ENCODE data around the gene ZDHHC11B.
"Not testable (repeated sequence)": the region's sequence is repeated elsewhere in the genome, so short reads cannot be mapped to it uniquely, and the experiment has no call there.

Gene ZDHHC11B

GRCh38 chr5:785181-785705 is 714 bp upstream of the ZDHHC11B start:
- DNase-seq (ENCODE audit: low read depth, low spot score): not testable (repeated sequence)

GRCh38 chr5:783881-784427 is 575 bp downstream of the ZDHHC11B start:
- DNase-seq (ENCODE audit: low read depth, low spot score): not testable (repeated sequence)

GRCh38 chr5:783049-783802 is 1.3 kb downstream of the ZDHHC11B start:
- not testable (repeated sequence) for DNase-seq (ENCODE audit: low read depth, low spot score)

GRCh38 chr5:782356-782755 is 2.2 kb downstream of the ZDHHC11B start:
- not testable (repeated sequence) for DNase-seq (ENCODE audit: low read depth, low spot score)

- not testable (repeated sequence) for DNase-seq (ENCODE audit: low read depth, low spot score)
Observed at GRCh38 chr5:780571-780970, 4.0 kb downstream of the ZDHHC11B start.

- not testable (repeated sequence) for DNase-seq (ENCODE audit: low read depth, low spot score)
Observed at GRCh38 chr5:778967-779366, 5.6 kb downstream of the ZDHHC11B start.

- DNase-seq (ENCODE audit: low read depth, low spot score): not testable (repeated sequence)
Observed at GRCh38 chr5:778421-778820, 6.1 kb downstream of the ZDHHC11B start.

GRCh38 chr5:777756-778161 is 6.8 kb downstream of the ZDHHC11B start:
- DNase-seq (ENCODE audit: low read depth, low spot score): no peak

GRCh38 chr5:776862-777711 is 7.4 kb downstream of the ZDHHC11B start:
- DNase-seq (ENCODE audit: low read depth, low spot score): no peak

- no peak for DNase-seq (ENCODE audit: low read depth, low spot score)
Observed at GRCh38 chr5:775961-776861, 8.3 kb downstream of the ZDHHC11B start.

GRCh38 chr5:775595-775960 is 9.0 kb downstream of the ZDHHC11B start:
- DNase-seq (ENCODE audit: low read depth, low spot score): not testable (repeated sequence)

GRCh38 chr5:774854-775505 is 9.5 kb downstream of the ZDHHC11B start:
- DNase-seq (ENCODE audit: low read depth, low spot score): not testable (repeated sequence)

- not testable (repeated sequence) for DNase-seq (ENCODE audit: low read depth, low spot score)
Observed at GRCh38 chr5:774304-774703, 10.2 kb downstream of the ZDHHC11B start.

- DNase-seq (ENCODE audit: low read depth, low spot score): no peak
Observed at GRCh38 chr5:773517-774264, 10.8 kb downstream of the ZDHHC11B start.

- not testable (repeated sequence) for DNase-seq (ENCODE audit: low read depth, low spot score)
Observed at GRCh38 chr5:772931-773330, 11.6 kb downstream of the ZDHHC11B start.

- DNase-seq (ENCODE audit: low read depth, low spot score): not testable (repeated sequence)
Observed at GRCh38 chr5:772547-772890, 12.0 kb downstream of the ZDHHC11B start.

GRCh38 chr5:771841-772546 is 12.5 kb downstream of the ZDHHC11B start:
- DNase-seq (ENCODE audit: low read depth, low spot score): not testable (repeated sequence)

- not testable (repeated sequence) for DNase-seq (ENCODE audit: low read depth, low spot score)
Observed at GRCh38 chr5:771087-771781, 13.3 kb downstream of the ZDHHC11B start.

GRCh38 chr5:770585-770984 is 13.9 kb downstream of the ZDHHC11B start:
- DNase-seq (ENCODE audit: low read depth, low spot score): not testable (repeated sequence)

Measured in activated CD4-positive, CD25-positive, alpha-beta regulatory T cell treated with anti-CD3 and anti-CD28 coated beads, Interleukin-2, amount 50 U/mL, for 16 hours (primary cell).